ENCODE data around the gene LAD1. TPM values are rescaled to one million over a fixed set of nuclear protein-coding genes. Genes with fewer than 3 reads are reported as not detected.

LAD1 gene
- total and polyA plus RNA-seq, 2 of the 13 experiments (the other 11 are each of a cell fraction or from before 2014, with no cell fraction given), result 10.8 to 65.6 TPM

DNA sequence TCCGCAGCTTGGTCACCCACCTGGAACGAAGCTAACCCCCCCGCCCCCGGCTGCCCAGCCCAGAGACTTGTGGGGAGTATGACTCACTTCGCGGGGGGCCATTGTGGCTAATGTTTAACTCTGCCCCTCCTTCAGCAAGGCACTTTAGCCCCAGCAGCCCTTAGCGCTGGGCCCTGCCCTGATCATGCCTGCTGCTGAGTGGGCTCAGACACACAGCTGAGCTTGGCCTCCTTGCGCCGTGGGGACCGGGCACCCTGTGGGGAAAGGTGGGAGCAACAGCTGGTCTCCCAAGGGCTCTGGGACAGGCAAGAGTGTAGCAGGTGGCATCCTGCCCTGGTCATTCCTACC lies 6.3 kb upstream of the LAD1 start (continued):
- TF ChIP-seq HMGA1 (CRISPR knock-in tag; conservative IDR thresholded peaks at IDR 0.05), result no peak
- TF ChIP-seq CBFB (CRISPR knock-in tag; IDR thresholded peaks at IDR 0.05), result 0 out of 2 replicates have a peak, but pooled peaks have one; percentile 27
- TF ChIP-seq, protein P1, sequence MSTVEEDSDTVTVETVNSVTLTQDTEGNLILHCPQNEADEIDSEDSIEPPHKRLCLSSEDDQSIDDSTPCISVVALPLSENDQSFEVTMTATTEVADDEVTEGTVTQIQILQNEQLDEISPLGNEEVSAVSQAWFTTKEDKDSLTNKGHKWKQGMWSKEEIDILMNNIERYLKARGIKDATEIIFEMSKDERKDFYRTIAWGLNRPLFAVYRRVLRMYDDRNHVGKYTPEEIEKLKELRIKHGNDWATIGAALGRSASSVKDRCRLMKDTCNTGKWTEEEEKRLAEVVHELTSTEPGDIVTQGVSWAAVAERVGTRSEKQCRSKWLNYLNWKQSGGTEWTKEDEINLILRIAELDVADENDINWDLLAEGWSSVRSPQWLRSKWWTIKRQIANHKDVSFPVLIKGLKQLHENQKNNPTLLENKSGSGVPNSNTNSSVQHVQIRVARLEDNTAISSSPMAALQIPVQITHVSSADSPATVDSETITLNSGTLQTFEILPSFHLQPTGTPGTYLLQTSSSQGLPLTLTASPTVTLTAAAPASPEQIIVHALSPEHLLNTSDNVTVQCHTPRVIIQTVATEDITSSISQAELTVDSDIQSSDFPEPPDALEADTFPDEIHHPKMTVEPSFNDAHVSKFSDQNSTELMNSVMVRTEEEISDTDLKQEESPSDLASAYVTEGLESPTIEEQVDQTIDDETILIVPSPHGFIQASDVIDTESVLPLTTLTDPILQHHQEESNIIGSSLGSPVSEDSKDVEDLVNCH (CRISPR knock-in tag; IDR thresholded peaks at IDR 0.05), result no peak
- TF ChIP-seq TCF12 (IDR thresholded peaks at IDR 0.05), result no peak
- TF ChIP-seq TCF12 (CRISPR knock-in tag; IDR thresholded peaks at IDR 0.05), result no peak
- 0 out of 2 replicates have a peak, but pooled peaks have one; percentile 33 for TF ChIP-seq ZNF335 (CRISPR knock-in tag; IDR thresholded peaks at IDR 0.05)
- TF ChIP-seq, protein P2, sequence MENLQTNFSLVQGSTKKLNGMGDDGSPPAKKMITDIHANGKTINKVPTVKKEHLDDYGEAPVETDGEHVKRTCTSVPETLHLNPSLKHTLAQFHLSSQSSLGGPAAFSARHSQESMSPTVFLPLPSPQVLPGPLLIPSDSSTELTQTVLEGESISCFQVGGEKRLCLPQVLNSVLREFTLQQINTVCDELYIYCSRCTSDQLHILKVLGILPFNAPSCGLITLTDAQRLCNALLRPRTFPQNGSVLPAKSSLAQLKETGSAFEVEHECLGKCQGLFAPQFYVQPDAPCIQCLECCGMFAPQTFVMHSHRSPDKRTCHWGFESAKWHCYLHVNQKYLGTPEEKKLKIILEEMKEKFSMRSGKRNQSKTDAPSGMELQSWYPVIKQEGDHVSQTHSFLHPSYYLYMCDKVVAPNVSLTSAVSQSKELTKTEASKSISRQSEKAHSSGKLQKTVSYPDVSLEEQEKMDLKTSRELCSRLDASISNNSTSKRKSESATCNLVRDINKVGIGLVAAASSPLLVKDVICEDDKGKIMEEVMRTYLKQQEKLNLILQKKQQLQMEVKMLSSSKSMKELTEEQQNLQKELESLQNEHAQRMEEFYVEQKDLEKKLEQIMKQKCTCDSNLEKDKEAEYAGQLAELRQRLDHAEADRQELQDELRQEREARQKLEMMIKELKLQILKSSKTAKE (CRISPR knock-in tag; IDR thresholded peaks at IDR 0.05; ENCODE audit: borderline replicate concordance), result 0 out of 2 replicates have a peak, but pooled peaks have one; percentile 53
- no peak for TF ChIP-seq ZNF678 (CRISPR knock-in tag; IDR thresholded peaks at IDR 0.05)
- no peak for TF ChIP-seq IKZF4 (CRISPR knock-in tag; IDR thresholded peaks at IDR 0.05; ENCODE audit: borderline replicate concordance, low read depth, not compliant biosample characterization)
- TF ChIP-seq AHR (CRISPR knock-in tag; IDR thresholded peaks at IDR 0.05), result no peak
- TF ChIP-seq ZNF263 (CRISPR knock-in tag; IDR thresholded peaks at IDR 0.05), result 0 out of 2 replicates have a peak, but pooled peaks have one; percentile 18
- TF ChIP-seq NRL (CRISPR knock-in tag; IDR thresholded peaks at IDR 0.05; ENCODE audit: borderline replicate concordance), result no peak
- no peak for TF ChIP-seq NFRKB (IDR thresholded peaks at IDR 0.05)
- TF ChIP-seq SNRNP70 (IDR thresholded peaks at IDR 0.05; ENCODE audit: low read depth, low read length), result no peak
- TF ChIP-seq, protein P3, sequence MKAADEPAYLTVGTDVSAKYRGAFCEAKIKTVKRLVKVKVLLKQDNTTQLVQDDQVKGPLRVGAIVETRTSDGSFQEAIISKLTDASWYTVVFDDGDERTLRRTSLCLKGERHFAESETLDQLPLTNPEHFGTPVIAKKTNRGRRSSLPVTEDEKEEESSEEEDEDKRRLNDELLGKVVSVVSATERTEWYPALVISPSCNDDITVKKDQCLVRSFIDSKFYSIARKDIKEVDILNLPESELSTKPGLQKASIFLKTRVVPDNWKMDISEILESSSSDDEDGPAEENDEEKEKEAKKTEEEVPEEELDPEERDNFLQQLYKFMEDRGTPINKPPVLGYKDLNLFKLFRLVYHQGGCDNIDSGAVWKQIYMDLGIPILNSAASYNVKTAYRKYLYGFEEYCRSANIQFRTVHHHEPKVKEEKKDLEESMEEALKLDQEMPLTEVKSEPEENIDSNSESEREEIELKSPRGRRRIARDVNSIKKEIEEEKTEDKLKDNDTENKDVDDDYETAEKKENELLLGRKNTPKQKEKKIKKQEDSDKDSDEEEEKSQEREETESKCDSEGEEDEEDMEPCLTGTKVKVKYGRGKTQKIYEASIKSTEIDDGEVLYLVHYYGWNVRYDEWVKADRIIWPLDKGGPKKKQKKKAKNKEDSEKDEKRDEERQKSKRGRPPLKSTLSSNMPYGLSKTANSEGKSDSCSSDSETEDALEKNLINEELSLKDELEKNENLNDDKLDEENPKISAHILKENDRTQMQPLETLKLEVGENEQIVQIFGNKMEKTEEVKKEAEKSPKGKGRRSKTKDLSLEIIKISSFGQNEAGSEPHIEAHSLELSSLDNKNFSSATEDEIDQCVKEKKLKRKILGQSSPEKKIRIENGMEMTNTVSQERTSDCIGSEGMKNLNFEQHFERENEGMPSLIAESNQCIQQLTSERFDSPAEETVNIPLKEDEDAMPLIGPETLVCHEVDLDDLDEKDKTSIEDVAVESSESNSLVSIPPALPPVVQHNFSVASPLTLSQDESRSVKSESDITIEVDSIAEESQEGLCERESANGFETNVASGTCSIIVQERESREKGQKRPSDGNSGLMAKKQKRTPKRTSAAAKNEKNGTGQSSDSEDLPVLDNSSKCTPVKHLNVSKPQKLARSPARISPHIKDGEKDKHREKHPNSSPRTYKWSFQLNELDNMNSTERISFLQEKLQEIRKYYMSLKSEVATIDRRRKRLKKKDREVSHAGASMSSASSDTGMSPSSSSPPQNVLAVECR (CRISPR knock-in tag; IDR thresholded peaks at IDR 0.05; ENCODE audit: borderline replicate concordance), result peak; percentile 27; the same call in 1 of the 2 replicates
- no peak for TF ChIP-seq ZBTB14 (CRISPR knock-in tag; IDR thresholded peaks at IDR 0.05)
- no peak for TF ChIP-seq ZNF260 (CRISPR knock-in tag; IDR thresholded peaks at IDR 0.05; ENCODE audit: borderline replicate concordance, low read depth)
- 0 out of 2 replicates have a peak, but pooled peaks have one; percentile 35 for TF ChIP-seq MXD3 (CRISPR knock-in tag; IDR thresholded peaks at IDR 0.05)

Data from HepG2 (cell line).